GM19193 (cell line): ENCODE measurements around the gene ZFAND2A.

Source experiments
- POLR2A ChIP-seq: IDR thresholded peaks from 4 replicates; pipeline ENCODE4 v1.6.1; 2011; ENCODE audit not compliant: insufficient read depth, insufficient read length; ENCODE audit errors: extremely low read depth

ZFAND2A gene

GRCh38 chr7:1176891-1177373, 16.9 kb upstream of the ZFAND2A start:
- no peak for TF ChIP-seq POLR2A

- peak; percentile 29 for TF ChIP-seq POLR2A
Measured at GRCh38 chr7:1175967-1176851, 16.2 kb upstream of the ZFAND2A start.

GRCh38 chr7:1175597-1175966, 15.6 kb upstream of the ZFAND2A start:
- no peak for TF ChIP-seq POLR2A

- TF ChIP-seq POLR2A = no peak
Measured at GRCh38 chr7:1174881-1175596, 15.0 kb upstream of the ZFAND2A start.

- TF ChIP-seq POLR2A = no peak
Measured at GRCh38 chr7:1174002-1174401, 14.0 kb upstream of the ZFAND2A start.

- TF ChIP-seq POLR2A = no peak
Measured at GRCh38 chr7:1172666-1173523, 12.9 kb upstream of the ZFAND2A start.

GRCh38 chr7:1170741-1171501, 10.9 kb upstream of the ZFAND2A start:
- TF ChIP-seq POLR2A = no peak

GRCh38 chr7:1169409-1170368, 9.7 kb upstream of the ZFAND2A start:
- TF ChIP-seq POLR2A = peak; percentile 53

- no peak for TF ChIP-seq POLR2A
Measured at GRCh38 chr7:1168422-1168821, 8.4 kb upstream of the ZFAND2A start.

GRCh38 chr7:1164436-1164835, 4.4 kb upstream of the ZFAND2A start:
- no peak for TF ChIP-seq POLR2A

GRCh38 chr7:1163121-1163520, 3.1 kb upstream of the ZFAND2A start:
- TF ChIP-seq POLR2A = no peak

- TF ChIP-seq POLR2A = no peak
Measured at GRCh38 chr7:1160670-1161021, 650 bp upstream of the ZFAND2A start.
